Spleen (tissue), 11 donors: ENCODE results near the gene SCAND1. TPM values are rescaled to one million over a fixed set of nuclear protein-coding genes. Genes with fewer than 3 reads are reported as not detected.

Experiments
- DNase-seq: peaks from one replicate; pipeline ENCODE4 v3.0.0-alpha.2; 2020
- H3K27ac ChIP-seq, 8 donors: fragments of 200-600 bp; sonication (generic) in 7 of 8; 1 replicate in 4 of 8; 2 replicates in 4 of 8; pipeline versions ENCODE4 v1.5.0 to v1.8.0; 2016 to 2021; ENCODE audit warnings: inconsistent platforms in 4 of 8, mild to moderate bottlenecking in 4 of 8, moderate library complexity in 1 of 8
- H3K27me3 ChIP-seq, 7 donors: fragments of 200-600 bp; sonication (generic) in 6 of 7; replicated peaks in 1 of 7; 1 replicate in 4 of 7; 2 replicates in 3 of 7; pipeline versions ENCODE4 v1.5.0 to v1.8.0; 2016 to 2021; ENCODE audit warnings: inconsistent platforms in 3 of 7, mild to moderate bottlenecking in 1 of 7
- H3K36me3 ChIP-seq, 6 donors: fragments of 200-600 bp; sonication (generic) in 5 of 6; 1 replicate in 4 of 6; 2 replicates in 2 of 6; pipeline versions ENCODE4 v1.5.0 to v1.8.0; 2016 to 2021; ENCODE audit warnings: inconsistent platforms in 2 of 6
- H3K4me1 ChIP-seq, 6 donors: fragments of 200-600 bp; sonication (generic) in 5 of 6; 1 replicate in 3 of 6; 2 replicates in 3 of 6; pipeline versions ENCODE4 v1.5.0 to v1.8.0; 2016 to 2021; ENCODE audit warnings: inconsistent platforms in 3 of 6
- H3K4me3 ChIP-seq, 8 donors: fragments of 200-600 bp; sonication (generic) in 7 of 8; 1 replicate in 4 of 8; 2 replicates in 4 of 8; pipeline versions ENCODE4 v1.5.0 to v1.8.0; 2016 to 2021; ENCODE audit warnings: inconsistent platforms in 4 of 8, mild to moderate bottlenecking in 4 of 8, moderate library complexity in 2 of 8
- H3K9me3 ChIP-seq, 8 donors: fragments of 200-600 bp; sonication (generic) in 7 of 8; 1 replicate in 4 of 8; 2 replicates in 4 of 8; pipeline versions ENCODE4 v1.5.0 to v1.8.0; 2016 to 2021; ENCODE audit warnings: inconsistent platforms in 4 of 8
- POLR2A ChIP-seq, 3 donors: fragments of 450-650 bp; IDR thresholded peaks; one replicate each; pipeline ENCODE4 v1.5.1; 2017; ENCODE audit warnings: antibody characterized with exemption in 3 of 3, mild to moderate bottlenecking in 1 of 3
- POLR2AphosphoS5 ChIP-seq, 3 donors: sonication (generic); formaldehyde crosslinking; IDR thresholded peaks; one replicate each; pipeline ENCODE4 v1.5.1; 2017; ENCODE audit warnings: antibody characterized with exemption in 3 of 3
- WGBS, 5 donors: extraction: QIAGEN DNeasy Blood & Tissue Kit in 3 of 5; methylation state at CpG; one replicate each; pipeline versions ENCODE4 v1.1.5 to v1.1.7; 2013 to 2018; 5-methylcytosine and 5-hydroxymethylcytosine counted together
- intact Hi-C: fragments of 100-400 bp; cut with DNase I; formaldehyde crosslinking; loops from one replicate; pipeline ENCODE4 v1.15.0; 2023; ENCODE audit warnings: low total_unique reads
- polyA plus RNA-seq, 3 donors: library from polyadenylated mRNA; stranded (reverse); fragments of 200-250 nt; gene quantifications; one replicate each; pipeline ENCODE4 v1.2.1, GENCODE V29; 2013
- total RNA-seq, 7 donors: library from RNA; depleted of rRNA in 3 of 7; stranded (reverse); fragments of >200 nt in 3 of 7; fragmentation: NEBNext Ultra II Directional in 4 of 7; extraction: Animal tissue kit (Norgen Biotek cat#: 25700) in 4 of 7; gene quantifications; one replicate each; pipeline versions ENCODE4 v1.1.0 to v1.2.1, GENCODE V29; 2016 to 2021
- TF ChIP-seq, protein P1 (sequence below), 11 experiments: fragments of 200-600 bp in 7 of 11; fragments of 450-650 bp in 4 of 11; sonication (generic) in 4 of 11; IDR thresholded peaks in 8 of 11; conservative IDR thresholded peaks in 3 of 11; 1 replicate in 7 of 11; 2 replicates in 4 of 11; pipeline versions ENCODE4 v1.4.0 to v1.8.0; 2016 to 2021; ENCODE audit warnings: antibody characterized with exemption in 11 of 11, inconsistent platforms in 4 of 11, mild to moderate bottlenecking in 1 of 11
- donor health status: healthy with polysubstance abuse.
- donor health status: DM: no; HTN: no; CAD: no; lungs with moderate emphysema.
- donor health status: DM: no; HTN: no; CAD: no.
- donor health status: Bipolar disorder and iron deficiency.
- donor health status: healthy.
- donor health status: DM: no; HTN: no; CAD: no.
- donor health status: DM: yes; HTN: yes; CAD: no.

SCAND1 gene
- total and polyA plus RNA-seq, 10 donors = 50.0 to 291 (median 64.7) TPM

DNA sequence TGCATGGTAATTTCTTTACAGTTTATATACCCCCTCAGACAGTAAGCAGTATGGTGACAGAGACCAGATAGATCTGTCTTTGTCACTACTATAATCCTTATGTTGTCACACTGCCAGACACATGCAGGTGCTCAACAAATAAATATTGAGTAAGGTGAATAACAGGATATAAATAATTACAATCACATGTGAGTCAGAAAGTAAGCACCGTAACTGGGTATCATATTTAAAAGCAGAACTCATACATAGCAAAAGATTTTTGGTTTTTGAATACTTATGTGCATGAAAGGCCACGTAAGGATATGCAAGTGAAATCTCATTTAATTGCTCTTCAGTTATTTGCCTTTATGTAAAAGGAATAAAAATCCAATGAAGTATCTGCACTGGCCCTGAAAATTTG, 31.5 kb upstream of the SCAND1 start:
- WGBS, 5 donors = 83 to 91% (median 86%) methylated on average over 2 of the region's 2 CpGs

DNA sequence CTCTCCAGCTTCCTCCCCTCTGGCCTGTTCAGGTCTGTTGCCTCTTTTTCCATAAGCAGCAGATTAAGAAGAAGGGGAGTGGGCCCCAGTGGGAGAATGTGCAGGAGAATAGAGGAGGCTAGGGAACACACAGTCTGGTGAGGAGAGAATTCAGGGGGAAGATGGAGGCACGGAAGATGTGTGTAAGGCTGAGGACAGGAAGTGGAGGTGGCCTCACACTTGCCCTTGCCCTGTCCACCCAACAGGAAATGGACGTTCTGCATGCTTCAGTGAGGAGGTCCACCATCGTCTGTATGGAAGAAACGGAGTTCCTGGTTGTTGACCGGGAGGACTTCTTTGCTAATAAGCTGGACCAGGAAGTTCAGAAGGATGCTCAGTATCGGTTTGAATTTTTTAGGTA, 30.1 kb upstream of the SCAND1 start:
- no peaks in the 10 kb centered on the region for H3K27me3 ChIP-seq
- TF ChIP-seq, protein P1, sequence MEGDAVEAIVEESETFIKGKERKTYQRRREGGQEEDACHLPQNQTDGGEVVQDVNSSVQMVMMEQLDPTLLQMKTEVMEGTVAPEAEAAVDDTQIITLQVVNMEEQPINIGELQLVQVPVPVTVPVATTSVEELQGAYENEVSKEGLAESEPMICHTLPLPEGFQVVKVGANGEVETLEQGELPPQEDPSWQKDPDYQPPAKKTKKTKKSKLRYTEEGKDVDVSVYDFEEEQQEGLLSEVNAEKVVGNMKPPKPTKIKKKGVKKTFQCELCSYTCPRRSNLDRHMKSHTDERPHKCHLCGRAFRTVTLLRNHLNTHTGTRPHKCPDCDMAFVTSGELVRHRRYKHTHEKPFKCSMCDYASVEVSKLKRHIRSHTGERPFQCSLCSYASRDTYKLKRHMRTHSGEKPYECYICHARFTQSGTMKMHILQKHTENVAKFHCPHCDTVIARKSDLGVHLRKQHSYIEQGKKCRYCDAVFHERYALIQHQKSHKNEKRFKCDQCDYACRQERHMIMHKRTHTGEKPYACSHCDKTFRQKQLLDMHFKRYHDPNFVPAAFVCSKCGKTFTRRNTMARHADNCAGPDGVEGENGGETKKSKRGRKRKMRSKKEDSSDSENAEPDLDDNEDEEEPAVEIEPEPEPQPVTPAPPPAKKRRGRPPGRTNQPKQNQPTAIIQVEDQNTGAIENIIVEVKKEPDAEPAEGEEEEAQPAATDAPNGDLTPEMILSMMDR (IDR thresholded peaks at IDR 0.05 in 8 of 11, conservative IDR thresholded peaks at IDR 0.05 in 3 of 11) = no peak
- no peak for TF ChIP-seq POLR2AphosphoS5 (IDR thresholded peaks at IDR 0.05)
- no peak for TF ChIP-seq POLR2A (IDR thresholded peaks at IDR 0.05)
- no peak for DNase-seq
- no peaks in the 10 kb centered on the region for H3K36me3 ChIP-seq
- intact Hi-C loops = no loop called here
- H3K9me3 ChIP-seq = no peaks in the 10 kb centered on the region
- WGBS, 5 donors = 42 to 69% (median 57%) methylated on average over 6 of the region's 6 CpGs
- H3K27ac ChIP-seq = no peak overlapping the region
- no peak overlapping the region for H3K4me3 ChIP-seq
- no peaks in the 10 kb centered on the region for H3K4me1 ChIP-seq

More for the DNA sequence above, 31.5 kb upstream of the SCAND1 start:
- Histone ChIP-seq H3K4me1 (no peaks in the 10 kb centered on the region), H3K9me3 (no peaks in the 10 kb centered on the region), H3K36me3 (no peaks in the 10 kb centered on the region), H3K4me3 (no peak overlapping the region), H3K27ac (no peak overlapping the region), H3K27me3 (no peaks in the 10 kb centered on the region)
- intact Hi-C loops = no loop called here
- TF ChIP-seq POLR2AphosphoS5 (IDR thresholded peaks at IDR 0.05) (no peak), POLR2A (IDR thresholded peaks at IDR 0.05) (no peak)
- TF ChIP-seq, protein P1 (IDR thresholded peaks at IDR 0.05 in 8 of 11, conservative IDR thresholded peaks at IDR 0.05 in 3 of 11) = no peak
- no peak for DNase-seq

DNA sequence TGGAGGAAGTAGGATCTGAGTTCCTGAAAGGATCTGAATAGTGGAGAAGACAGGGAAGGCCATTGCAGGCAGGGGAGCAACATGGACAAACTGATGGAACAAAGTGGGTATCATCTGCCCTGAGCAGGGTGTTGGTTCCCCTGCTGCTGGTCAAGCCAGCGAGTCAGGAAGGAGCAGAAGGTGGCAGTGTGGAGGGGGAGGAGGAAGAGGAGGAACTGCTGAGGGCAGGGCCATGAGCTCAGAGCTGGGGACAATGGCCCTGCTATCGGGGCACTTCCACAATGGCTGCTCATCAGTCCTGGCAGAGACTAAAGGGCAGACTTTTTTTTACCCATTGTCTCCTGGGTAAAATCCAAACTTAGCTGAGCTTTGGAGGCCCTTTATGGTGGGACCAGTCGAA, 27.7 kb upstream of the SCAND1 start:
- Histone ChIP-seq H3K27me3 (no peaks in the 10 kb centered on the region), H3K4me1 (no peaks in the 10 kb centered on the region), H3K27ac (no peak overlapping the region), H3K4me3 (no peak overlapping the region), H3K9me3 (no peaks in the 10 kb centered on the region), H3K36me3 (no peaks in the 10 kb centered on the region)
- WGBS, 5 donors = 50 to 67% (median 63%) methylated on average over 3 of the region's 3 CpGs
- TF ChIP-seq, protein P1 (IDR thresholded peaks at IDR 0.05 in 8 of 11, conservative IDR thresholded peaks at IDR 0.05 in 3 of 11) = no peak
- TF ChIP-seq POLR2A (IDR thresholded peaks at IDR 0.05) (no peak), POLR2AphosphoS5 (IDR thresholded peaks at IDR 0.05) (no peak)
- no peak for DNase-seq
- intact Hi-C loops = no loop called here

DNA sequence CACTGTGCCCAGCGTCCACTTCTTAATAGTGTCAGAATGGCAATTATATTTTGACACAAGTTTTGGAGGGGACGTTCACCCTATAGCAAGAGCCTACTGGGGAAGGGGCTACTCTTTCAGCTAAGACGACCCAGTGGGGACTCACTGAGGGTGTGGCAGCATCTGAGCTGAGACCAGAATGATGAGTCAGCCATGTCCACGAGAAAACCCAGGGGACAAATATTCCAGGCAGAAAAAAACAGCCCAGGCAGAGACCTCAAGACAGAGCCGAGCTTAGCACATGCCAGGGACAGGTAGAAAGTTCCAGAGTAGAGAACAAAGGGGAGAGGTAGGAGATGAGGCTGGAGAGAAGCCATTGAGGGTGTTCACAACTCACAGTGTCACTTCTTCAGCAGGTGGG, 25.2 kb upstream of the SCAND1 start:
- intact Hi-C loops = no loop called here
- WGBS, 5 donors = 62 to 86% (median 70%) methylated on average over 5 of the region's 5 CpGs
- TF ChIP-seq, protein P1 (IDR thresholded peaks at IDR 0.05 in 8 of 11, conservative IDR thresholded peaks at IDR 0.05 in 3 of 11) = no peak
- TF ChIP-seq POLR2A (IDR thresholded peaks at IDR 0.05) = no peak
- TF ChIP-seq POLR2AphosphoS5 (IDR thresholded peaks at IDR 0.05) = no peak
- Histone ChIP-seq H3K27me3 (no peaks in the 10 kb centered on the region), H3K9me3 (no peaks in the 10 kb centered on the region), H3K36me3 (no peaks in the 10 kb centered on the region), H3K4me3 (no peak overlapping the region), H3K27ac (no peak overlapping the region), H3K4me1 (no peaks in the 10 kb centered on the region)
- DNase-seq = no peak
